Calu3 (cell line): ENCODE measurements around the gene DCHS2. TPM values are rescaled to one million over a fixed set of nuclear protein-coding genes. Genes with fewer than 3 reads are reported as not detected.

ENCODE experiments used
- BruUV-seq: library from RNA; stranded (reverse); fragments of 400-500 nt; replicated peaks from 2 replicates; lab custom pipeline; 2021; lab: Mats Ljungman, UMichigan
- CTCF ChIA-PET: fragments of 300-600 bp; sonication (Branson Sonifier 250); formaldehyde crosslinking; loops from one replicate; lab custom pipeline; 2022; ENCODE audit warnings: antibody characterized with exemption; lab: Charles Lee
- DNase-seq: peaks from one replicate; pipeline ENCODE4 v3.0.0; 2022
- H3K27ac Mint-ChIP-seq: one replicate; pipeline ENCODE4 v1.8.0; 2022; ENCODE audit warnings: mixed read lengths; ENCODE audit not compliant: unreplicated experiment
- H3K27me3 Mint-ChIP-seq: one replicate; pipeline ENCODE4 v1.8.0; 2022; ENCODE audit warnings: mixed read lengths; ENCODE audit not compliant: unreplicated experiment
- H3K36me3 Mint-ChIP-seq: one replicate; pipeline ENCODE4 v1.8.0; 2022; ENCODE audit warnings: mild to moderate bottlenecking, moderate library complexity, mixed read lengths; ENCODE audit not compliant: insufficient read depth, unreplicated experiment
- H3K4me1 Mint-ChIP-seq: one replicate; pipeline ENCODE4 v1.8.0; 2022; ENCODE audit warnings: mild to moderate bottlenecking, low read depth, mixed read lengths; ENCODE audit not compliant: unreplicated experiment
- H3K4me3 Mint-ChIP-seq: one replicate; pipeline ENCODE4 v1.8.0; 2022; ENCODE audit warnings: mild to moderate bottlenecking, low read depth, moderate library complexity, mixed read lengths; ENCODE audit not compliant: unreplicated experiment
- H3K9me3 Mint-ChIP-seq: one replicate; pipeline ENCODE4 v1.8.0; 2022; ENCODE audit warnings: low read depth, mixed read lengths; ENCODE audit not compliant: unreplicated experiment
- CTCF ChIP-seq: fragments of 200-600 bp; IDR thresholded peaks from one replicate; pipeline ENCODE4 v1.8.0; 2022; ENCODE audit warnings: antibody characterized with exemption; ENCODE audit not compliant: unreplicated experiment
- intact Hi-C: fragments of 100-400 bp; cut with micrococcal nuclease; formaldehyde crosslinking; loops from one replicate; pipeline ENCODE4 v1.10.0; 2022; ENCODE audit not compliant: unreplicated experiment
- total RNA-seq: library from RNA; stranded (reverse); gene quantifications from 2 replicates; pipeline ENCODE4 v1.2.3, GENCODE V29; 2022

The DCHS2 gene
- total RNA-seq, 1 experiment from 2014 or later, result 0.07 TPM

- H3K27ac Mint-ChIP-seq, result no peak overlapping the region
- no peaks in the 10 kb centered on the region for H3K4me1 Mint-ChIP-seq
- no peak for TF ChIP-seq CTCF
- H3K4me3 Mint-ChIP-seq, result no peak overlapping the region
- H3K36me3 Mint-ChIP-seq, result no peaks in the 10 kb centered on the region
- intact Hi-C loops, result loop anchor here (1.0 to 10.0 kb wide), 2 partner anchors 177 to 285 kb away; partner anchors contain the start of gene FGG
- CTCF ChIA-PET, result no interaction called here
- DNase-seq, result no peak
- H3K27me3 Mint-ChIP-seq, result no peaks in the 10 kb centered on the region
- no peaks in the 10 kb centered on the region for H3K9me3 Mint-ChIP-seq
- BruUV-seq, result no TSS peak
These were observed 162.2 kb downstream of the DCHS2 start for GRCh38 chr4:154329268-154329868.

GRCh38 chr4:154328030-154328429 is 163.6 kb downstream of the DCHS2 start:
- Mint-ChIP-seq H3K9me3 (no peaks in the 10 kb centered on the region), H3K27ac (no peak overlapping the region), H3K4me3 (no peak overlapping the region), H3K36me3 (no peaks in the 10 kb centered on the region), H3K4me1 (no peaks in the 10 kb centered on the region), H3K27me3 (no peaks in the 10 kb centered on the region)
- DNase-seq, result no peak
- no peak for TF ChIP-seq CTCF
- BruUV-seq, result no TSS peak
- CTCF ChIA-PET, result interaction anchor here (0.6 to 1.1 kb wide), 2 partner anchors 178 to 695 kb away, joined by 3 to 7 read pairs; no protein-coding TSS in a partner anchor
- intact Hi-C loops, result loop anchor here (10.0 kb wide), 1 partner anchor 287 kb away; the partner anchor contains the start of gene FGG

- H3K9me3 Mint-ChIP-seq, result peaks cover 5% of the 10 kb centered on the region
- H3K4me1 Mint-ChIP-seq, result no peaks in the 10 kb centered on the region
- no peak overlapping the region for H3K27ac Mint-ChIP-seq
- no peaks in the 10 kb centered on the region for H3K27me3 Mint-ChIP-seq
- no peaks in the 10 kb centered on the region for H3K36me3 Mint-ChIP-seq
- intact Hi-C loops, result loop anchor here (10.0 kb wide), 1 partner anchor 294 kb away; the partner anchor contains the start of gene FGG
- H3K4me3 Mint-ChIP-seq, result no peak overlapping the region
- BruUV-seq, result no TSS peak
- no peak for DNase-seq
- CTCF ChIA-PET, result no interaction called here
- no peak for TF ChIP-seq CTCF
These were observed 171.1 kb downstream of the DCHS2 start for GRCh38 chr4:154320521-154320920.

GRCh38 chr4:154319736-154320135 is 171.9 kb downstream of the DCHS2 start:
- intact Hi-C loops, result loop anchor here (10.0 kb wide), 1 partner anchor 295 kb away; the partner anchor contains the start of gene FGG
- CTCF ChIA-PET, result no interaction called here
- TF ChIP-seq CTCF, result no peak
- Mint-ChIP-seq H3K36me3 (no peaks in the 10 kb centered on the region), H3K27ac (no peak overlapping the region), H3K27me3 (no peaks in the 10 kb centered on the region), H3K9me3 (peaks cover 5% of the 10 kb centered on the region), H3K4me3 (no peak overlapping the region), H3K4me1 (no peaks in the 10 kb centered on the region)
- no TSS peak for BruUV-seq
- no peak for DNase-seq
